GM18519 (cell line): ENCODE data around the gene TNIP3.

Experiments used
- ATAC-seq: cut with Tn5 transposase; IDR thresholded peaks from one replicate; pipeline ENCODE4 v1.9.1; 2021; ENCODE audit warnings: mild to moderate bottlenecking, moderate library complexity; ENCODE audit not compliant: unreplicated experiment, low FRiP score

The TNIP3 gene

GRCh38 chr4:121140716-121141460, 23.2 kb downstream of the TNIP3 start:
- no peak for ATAC-seq

DNA sequence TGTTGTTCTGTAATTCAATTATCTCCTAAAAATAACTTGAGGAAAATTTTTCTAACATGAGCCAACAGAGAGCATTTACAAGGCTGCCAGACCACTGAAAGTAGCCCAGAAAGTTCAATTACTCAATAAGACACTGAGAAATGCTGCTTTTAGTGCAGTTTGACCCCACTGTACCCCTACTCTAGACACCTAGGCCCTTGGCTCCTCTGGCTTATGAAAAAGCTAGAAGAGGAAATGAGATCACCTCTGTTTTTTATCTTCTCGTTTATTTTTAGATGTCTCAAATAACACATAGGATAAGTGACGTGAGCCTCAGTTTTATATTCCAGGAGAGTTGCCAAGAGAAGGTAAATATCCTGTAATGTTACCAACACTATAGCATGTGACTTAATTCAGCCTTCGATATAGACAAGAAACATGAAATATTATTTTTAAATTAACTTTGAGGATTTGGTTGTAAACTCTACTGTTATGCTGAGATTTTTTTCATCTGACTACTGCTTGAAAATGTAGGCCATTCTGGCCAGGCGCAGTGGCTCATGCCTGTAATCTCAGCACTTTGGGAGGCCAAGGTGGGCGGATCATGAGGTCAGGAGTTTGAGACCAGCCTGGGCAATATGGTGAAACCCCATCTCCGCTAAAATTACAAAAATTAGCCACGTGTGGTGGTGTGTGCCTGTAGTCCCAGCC, 24.4 kb downstream of the TNIP3 start:
- ATAC-seq, result peak; percentile 80

DNA sequence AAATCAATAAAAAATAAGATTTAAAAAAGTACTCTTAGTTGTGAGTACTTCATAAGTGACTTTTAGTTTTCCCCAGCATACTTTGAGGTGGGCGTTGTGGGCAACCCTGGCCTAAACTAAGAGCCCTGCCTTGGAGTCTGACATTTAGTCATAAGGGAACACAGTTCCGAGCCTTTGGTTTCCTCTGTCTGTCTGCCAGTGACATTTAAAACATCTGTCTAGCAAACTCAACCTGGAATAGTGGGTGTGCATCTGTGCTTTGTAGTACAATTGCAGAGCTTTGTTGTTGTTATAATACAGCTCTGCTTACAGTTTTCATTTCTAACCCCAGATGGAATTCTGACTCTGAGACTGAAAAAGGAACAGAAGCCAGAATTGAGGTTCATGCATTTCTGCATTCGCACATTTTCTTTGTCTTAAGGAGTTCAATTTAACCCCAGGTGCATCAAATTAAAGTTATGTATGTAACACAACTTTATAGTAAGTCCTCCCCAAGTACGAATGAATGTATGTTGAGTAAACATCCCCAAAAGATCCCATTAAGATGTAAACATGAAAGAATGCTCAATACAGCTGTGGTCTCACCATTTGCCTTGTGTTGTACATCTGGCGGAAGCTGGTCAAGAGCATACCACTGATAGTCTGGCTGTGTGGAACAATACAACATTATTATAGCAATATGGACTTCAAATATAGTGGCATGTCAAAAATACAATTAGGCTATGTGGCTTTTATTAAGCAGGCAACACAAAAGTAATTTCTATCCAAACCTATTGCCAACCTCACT, 25.9 kb downstream of the TNIP3 start:
- peak; percentile 47 for ATAC-seq

GRCh38 chr4:121130326-121130660, 33.8 kb downstream of the TNIP3 start:
- no peak for ATAC-seq

GRCh38 chr4:121129606-121130325, 34.4 kb downstream of the TNIP3 start:
- no peak for ATAC-seq

DNA sequence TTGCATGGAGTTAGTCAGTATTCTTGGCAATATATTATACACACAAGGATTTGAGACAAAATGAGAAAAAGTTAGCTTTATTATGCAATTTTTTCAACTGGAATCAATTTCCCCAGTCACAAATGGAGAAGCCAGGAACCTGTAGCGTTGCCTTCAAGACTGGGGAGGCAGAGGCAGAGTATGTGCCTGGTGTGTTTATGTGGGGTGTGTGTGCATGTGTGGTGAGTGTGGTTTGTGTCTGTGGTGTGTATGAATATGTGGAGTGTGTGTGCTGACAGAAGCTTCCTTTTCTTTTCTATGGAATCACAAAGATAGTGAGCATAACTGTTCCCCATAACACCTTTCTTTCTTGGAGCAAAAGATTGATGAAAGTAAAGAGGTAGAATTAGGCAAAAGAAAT, 37.0 kb downstream of the TNIP3 start:
- no peak for ATAC-seq

GRCh38 chr4:121126449-121127006, 37.6 kb downstream of the TNIP3 start:
- no peak for ATAC-seq

GRCh38 chr4:121125498-121125885, 38.6 kb downstream of the TNIP3 start:
- no peak for ATAC-seq

DNA sequence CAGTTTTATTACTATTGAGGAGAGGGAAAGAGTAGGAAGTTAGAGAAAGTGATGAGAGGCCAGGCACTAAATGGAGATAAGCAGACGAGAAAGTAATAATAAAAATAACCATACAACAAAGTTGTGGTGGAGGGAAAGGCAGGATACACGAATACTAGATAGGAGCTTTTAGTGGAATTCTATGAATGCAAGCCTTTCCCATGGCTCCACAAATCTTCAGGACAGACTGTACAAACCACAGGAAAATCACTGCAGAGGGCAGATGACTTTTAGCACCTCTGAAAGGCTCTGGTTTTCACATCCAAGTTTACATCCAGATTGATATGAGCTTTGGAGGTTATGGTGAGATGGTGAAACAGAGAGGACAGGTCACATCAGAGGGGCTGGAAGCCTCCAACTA, 41.5 kb downstream of the TNIP3 start:
- ATAC-seq, result no peak

GRCh38 chr4:121119715-121120114, 44.4 kb downstream of the TNIP3 start:
- ATAC-seq, result no peak

GRCh38 chr4:121118344-121118743, 45.8 kb downstream of the TNIP3 start:
- ATAC-seq, result no peak

- peak; percentile 38 for ATAC-seq
Measured at GRCh38 chr4:121114756-121115155, 49.4 kb downstream of the TNIP3 start.

- ATAC-seq, result no peak
Measured at GRCh38 chr4:121112530-121112929, 51.6 kb downstream of the TNIP3 start.

GRCh38 chr4:121108557-121108956, 55.6 kb downstream of the TNIP3 start:
- no peak for ATAC-seq

- ATAC-seq, result no peak
Measured at GRCh38 chr4:121107507-121107906, 56.6 kb downstream of the TNIP3 start.

DNA sequence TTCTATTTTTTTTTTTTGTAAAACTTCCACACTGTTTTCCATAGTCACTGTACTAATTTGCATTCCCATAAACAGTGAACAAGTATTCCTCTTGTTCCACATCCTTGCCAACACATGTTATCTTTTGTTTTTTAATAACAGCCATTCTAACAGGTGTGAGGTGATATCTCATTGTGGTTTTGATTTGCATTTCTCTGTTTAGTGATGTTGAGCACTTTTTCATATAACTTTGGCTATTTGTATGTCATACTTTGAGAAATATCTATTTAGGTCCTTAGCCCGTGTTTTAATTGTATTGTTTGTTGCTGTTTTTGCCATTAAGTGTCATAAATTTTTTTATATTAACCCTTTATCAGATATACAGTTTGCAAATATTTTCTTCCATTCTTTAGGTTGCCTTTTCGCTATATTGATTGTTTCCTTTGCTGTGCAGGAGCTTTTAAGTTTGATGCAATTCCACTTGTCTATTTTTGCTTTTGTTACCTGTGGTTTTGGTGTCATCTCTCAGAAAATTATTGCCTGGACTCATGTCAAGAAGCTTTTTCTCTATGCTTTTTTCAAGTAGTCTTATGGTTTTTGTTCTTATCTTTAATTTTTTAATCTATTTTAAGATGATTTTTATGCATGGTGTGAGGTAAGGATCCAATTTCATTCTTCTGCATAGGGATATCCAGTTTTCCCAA, 63.9 kb downstream of the TNIP3 start:
- no peak for ATAC-seq

DNA sequence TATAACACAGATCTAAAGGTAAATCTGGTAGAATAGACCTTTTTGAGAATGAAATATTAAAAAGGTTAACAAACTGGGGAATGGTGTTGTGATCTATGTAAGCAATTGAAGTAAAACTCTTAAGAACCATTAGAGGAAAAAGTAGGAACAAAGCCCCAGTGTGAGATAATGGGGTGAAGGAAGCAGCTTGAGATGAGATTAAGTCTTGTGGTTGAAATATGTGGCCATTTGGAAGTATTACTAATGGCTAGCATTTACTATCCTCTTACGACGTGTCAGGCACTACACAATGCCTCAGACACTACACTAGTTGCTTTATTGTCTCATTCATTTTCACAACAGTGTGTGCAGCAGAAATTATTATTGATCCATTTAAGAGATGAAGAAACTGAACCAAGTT, 65.9 kb downstream of the TNIP3 start:
- ATAC-seq, result no peak

- ATAC-seq, result no peak
Measured at GRCh38 chr4:121096629-121097028, 67.5 kb downstream of the TNIP3 start.

GRCh38 chr4:121096191-121096590, 67.9 kb downstream of the TNIP3 start:
- no peak for ATAC-seq
